Renal cortical epithelial cell (primary cell): ENCODE data around the gene LRRC52. TPM values are rescaled to one million over a fixed set of nuclear protein-coding genes. Genes with fewer than 3 reads are reported as not detected.

Experiments used
- DNase-seq: peaks from one replicate; pipeline ENCODE4 v3.0.0-alpha.2; 2011; ENCODE audit warnings: low read depth
- total RNA-seq: library from RNA; depleted of rRNA; stranded (reverse); fragments of >200 nt; gene quantifications from 2 replicates; pipeline ENCODE4 v1.2.3, GENCODE V29; 2014

Gene LRRC52
- total RNA-seq, 1 donor from 2014 or later = not detected

DNA sequence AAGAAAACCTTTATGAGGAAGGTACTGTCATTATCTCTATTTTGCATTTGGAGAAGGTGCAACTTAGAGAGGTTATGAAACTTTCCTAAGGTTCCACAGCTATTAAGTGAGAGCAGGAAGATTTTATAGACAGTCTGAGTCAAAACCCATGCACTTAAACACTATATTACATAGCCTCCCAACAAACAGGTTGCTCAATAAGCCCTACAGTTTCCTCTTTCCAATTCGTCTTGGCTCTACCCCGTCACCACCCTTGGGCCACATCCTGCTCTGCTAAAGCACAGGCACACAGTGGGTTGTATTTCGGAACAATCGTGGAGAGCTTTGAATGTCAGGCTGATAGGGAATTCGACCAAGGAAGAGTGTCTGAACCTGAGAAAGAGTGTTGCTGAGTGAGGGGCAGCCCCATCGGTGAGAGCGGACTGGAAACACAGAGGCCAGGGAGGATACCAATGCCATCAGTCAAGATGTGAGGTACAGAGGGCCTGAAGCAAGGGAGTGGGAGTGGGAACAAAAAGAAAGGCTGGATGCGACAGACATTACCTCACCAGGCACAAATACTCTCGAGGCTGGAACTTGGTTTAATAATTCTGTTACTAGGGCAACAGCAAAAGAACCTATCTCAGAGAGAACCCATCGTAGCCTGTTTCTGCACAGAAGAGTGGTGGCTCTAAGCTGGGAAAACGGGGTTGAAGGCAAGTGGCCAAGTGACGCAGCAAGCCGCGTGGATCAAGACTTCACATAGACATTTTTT lies 6.3 kb upstream of the LRRC52 start:
- DNase-seq = no peak

DNA sequence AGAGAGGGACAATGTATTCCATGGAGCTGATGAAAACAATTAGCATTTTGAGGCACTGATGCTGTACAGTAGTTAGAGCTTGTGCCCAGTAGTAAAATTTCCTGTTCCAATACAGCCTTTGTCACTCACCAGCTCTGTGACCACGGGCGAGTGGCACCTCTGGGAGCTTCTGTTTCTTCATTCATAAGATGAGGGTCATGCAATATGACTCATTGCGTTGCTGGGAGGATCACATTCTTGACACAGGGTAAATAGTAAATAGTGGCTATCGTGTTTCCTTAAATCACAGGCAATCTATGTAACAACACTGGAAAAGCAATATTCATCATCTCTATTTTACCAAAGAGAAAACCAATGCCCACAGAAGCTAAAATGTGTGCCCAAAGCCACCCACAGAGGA lies 4.5 kb upstream of the LRRC52 start:
- DNase-seq = peak; percentile 9

DNA sequence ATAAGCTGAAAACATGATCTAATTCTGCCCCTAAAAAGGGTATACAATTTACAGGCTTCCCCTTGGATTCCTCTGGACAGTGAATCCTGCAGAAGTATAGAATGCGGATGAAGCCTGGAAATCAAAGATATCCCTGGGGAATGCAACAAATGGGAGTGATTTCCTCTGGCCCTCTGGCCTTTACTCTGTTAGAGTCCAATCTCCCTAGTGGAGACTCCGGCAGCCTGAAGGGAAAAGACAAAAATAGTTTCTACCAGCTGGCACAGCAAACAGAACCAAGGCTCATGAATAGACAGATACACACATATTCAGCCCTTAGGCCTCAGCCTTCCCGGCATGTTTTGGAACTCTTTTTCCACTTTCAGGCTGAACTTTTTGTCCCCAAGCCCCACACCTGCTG lies 3.9 kb upstream of the LRRC52 start:
- no peak for DNase-seq

DNA sequence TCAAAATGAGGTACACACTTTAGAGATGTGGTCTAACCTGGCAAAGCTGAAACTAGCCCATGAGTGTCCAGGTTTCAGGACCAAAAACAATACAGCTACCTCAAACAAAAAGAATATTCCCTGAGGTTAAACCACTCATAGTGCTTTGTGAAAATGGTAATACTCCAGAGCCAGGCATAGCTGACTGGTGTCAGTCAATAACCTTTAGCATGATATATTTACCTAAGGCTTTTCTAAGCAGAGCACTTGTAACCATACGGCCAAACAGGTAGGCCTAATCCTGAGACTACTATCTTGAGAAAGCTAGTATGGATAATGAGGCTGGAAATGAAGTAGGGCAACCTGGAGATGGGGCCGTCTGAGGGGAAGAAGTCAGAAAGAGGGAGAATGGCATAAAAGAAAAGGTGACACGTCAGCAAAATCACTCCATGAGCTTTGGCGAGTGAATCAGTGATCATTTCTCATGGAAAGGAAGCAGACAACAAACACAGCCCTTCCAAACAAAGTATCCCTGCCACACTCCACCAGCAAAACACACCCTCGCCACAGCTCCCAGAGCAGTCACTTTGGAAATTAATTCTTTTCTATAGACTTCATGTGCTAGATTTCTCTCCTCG lies 1.7 kb upstream of the LRRC52 start:
- DNase-seq = no peak

DNA sequence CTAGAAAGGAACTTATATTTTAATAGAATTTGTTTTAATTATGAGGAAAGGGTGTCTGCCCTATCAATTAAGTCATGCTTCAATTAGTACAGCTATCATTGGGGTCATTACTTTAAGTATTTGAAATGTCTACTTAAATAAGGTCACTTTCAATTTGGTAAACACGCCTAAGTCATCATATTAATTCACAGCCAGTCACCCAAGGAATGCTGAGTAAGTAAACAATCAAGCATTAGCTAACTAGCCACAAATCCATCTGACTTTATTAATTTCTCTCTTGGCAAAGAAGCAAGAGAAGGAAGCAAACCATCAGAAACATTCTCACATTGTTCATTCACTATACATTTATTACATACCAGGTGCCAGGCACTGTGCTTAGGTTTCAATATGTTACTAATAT lies 1.2 kb upstream of the LRRC52 start:
- peak; percentile 63 for DNase-seq

DNA sequence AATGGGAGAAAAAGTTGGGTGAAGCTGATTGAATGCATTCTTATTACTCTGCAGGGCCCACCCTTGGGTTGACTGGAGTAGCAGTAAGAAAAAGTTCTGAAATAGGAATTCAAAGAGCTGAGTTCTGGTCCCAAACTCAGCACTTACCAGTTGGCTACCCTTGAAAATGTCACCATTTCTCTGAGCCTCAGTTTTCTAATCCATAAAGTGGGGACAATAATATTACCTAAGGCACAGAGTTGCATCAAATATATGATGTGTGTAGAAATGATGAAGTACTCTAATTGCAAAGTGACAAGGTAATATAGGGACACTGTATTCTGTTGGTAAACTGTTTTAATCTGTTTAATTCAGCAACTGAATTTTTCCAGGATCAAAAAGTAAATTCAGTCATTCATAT lies 1.2 kb downstream of the LRRC52 start:
- no peak for DNase-seq

DNA sequence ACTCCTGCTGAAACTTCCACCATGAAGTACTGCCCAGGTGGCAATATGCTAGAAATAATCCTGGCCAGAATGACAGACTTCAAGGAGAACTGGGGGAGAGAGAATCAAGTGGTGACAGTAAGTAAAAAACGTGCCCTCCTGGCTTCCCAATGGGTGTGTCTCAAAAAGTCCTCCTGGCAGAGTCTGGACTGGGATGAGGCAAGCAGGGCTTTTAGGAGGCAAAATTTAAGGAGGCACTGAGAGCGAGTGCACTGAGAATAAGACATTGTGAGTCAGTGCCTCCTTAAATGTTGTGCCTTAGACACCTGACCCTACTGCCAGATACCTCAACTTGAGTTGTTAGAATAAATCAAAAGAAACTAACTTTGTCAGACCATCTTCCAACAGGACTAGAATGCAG lies 2.2 kb downstream of the LRRC52 start:
- no peak for DNase-seq

DNA sequence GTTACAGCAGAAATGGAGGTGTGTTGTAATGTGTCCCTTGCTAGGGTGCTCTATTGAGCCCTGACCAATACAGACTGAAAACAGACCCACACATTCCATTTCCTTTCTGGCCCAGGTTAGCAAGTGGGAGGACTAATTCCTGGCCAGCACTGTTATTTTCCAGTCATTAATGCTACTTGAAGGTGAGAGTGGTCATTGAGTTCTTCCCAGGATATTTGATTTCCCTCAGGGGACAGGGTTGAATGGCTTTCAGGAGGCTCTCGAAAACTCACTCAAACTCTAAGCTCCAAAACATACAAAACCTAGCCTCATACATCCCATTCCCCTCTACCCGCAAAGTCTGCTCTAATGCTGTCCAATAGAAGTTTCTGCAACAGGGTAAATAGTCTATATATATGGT lies 6.2 kb downstream of the LRRC52 start:
- DNase-seq = no peak

DNA sequence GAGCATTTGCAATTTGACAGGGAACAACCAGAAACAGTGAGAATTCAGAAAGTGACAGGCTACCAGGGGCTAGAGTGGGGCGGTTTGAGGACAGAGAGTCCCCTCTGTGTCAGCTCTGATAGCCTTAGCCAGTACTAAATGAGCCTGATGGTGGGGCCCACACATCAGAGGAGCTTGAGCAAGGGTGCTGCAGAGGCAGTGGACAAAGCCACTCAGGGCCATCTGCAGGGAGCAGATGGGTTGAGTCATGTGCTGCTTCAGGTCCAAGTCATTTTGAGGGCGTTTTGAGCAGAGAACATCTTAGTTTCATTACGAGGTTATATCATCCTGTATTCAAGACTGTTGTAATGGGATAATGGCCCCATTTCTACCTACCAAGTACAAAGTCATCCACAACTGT lies 7.7 kb downstream of the LRRC52 start:
- DNase-seq = no peak

DNA sequence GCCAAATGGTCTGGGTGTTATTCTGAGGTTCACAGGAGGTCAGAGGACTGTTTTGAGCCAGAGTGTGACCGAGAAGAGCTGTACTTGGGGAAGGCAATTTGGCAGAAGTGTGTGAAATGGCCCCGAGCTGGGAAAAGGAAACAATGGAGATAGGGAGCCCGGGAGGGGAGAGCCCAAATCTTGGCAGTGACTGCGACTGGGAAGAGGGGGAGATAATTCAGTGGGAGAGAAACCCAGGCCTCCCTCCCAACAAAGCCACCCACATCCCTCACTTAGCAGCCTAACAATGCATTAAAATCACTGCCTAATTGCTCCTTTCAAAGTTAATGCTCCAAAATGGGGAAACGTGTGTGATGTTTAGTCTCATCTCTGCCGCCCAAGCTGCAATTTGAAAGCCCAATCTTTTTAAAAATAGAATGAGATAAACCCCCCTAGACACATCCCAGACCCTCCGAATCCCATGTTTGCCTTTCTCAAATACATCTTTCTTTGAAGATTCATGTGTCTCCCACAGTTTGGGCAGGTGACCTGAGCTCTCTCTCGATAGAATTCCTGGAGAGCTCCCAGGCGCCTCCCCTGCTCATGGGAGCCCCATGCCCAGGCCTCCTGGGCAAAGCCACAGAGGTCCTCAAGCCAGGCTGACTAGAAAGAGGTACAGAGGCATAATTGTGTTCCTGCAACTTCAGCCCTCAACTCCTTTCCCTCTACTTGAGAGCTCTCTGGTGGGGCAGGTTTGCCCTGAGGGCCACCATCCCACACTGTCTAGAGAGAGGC lies 17.3 kb downstream of the LRRC52 start:
- DNase-seq = no peak

DNA sequence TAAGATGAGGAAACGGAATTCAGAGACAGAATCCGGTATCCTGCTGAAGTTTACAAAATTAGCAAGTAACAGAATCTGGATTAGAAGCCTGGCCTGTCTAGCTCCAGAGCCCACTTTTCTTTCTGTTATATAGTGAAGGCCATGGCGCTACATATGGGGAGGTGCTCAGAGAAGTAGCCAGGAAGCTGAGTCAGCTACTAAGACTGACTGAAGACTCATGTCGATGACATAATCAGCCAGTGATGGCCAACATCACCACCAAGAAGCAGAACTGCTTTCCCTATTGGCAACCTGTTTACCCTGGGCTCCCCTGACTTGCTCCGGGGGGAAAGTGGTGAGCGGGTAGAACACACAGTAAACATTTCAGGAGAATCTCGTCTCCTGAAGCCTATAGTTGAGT lies 18.8 kb downstream of the LRRC52 start:
- DNase-seq = no peak

DNA sequence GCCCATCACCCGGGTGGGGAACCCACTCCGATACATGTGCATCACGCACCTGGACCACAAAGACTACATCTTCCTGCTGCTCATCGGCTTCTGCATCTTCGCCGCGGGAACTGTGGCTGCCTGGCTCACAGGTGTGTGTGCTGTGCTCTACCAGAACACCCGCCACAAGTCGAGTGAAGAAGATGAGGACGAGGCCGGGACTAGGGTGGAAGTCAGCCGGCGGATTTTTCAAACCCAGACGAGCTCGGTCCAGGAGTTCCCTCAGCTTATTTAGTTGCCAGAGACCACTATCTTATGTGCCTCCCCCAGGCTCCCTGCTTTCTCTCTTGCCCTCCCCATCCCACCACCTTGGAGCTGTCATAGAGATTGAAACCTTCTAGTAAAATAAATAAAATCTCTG lies 19.8 kb downstream of the LRRC52 start:
- no peak for DNase-seq

DNA sequence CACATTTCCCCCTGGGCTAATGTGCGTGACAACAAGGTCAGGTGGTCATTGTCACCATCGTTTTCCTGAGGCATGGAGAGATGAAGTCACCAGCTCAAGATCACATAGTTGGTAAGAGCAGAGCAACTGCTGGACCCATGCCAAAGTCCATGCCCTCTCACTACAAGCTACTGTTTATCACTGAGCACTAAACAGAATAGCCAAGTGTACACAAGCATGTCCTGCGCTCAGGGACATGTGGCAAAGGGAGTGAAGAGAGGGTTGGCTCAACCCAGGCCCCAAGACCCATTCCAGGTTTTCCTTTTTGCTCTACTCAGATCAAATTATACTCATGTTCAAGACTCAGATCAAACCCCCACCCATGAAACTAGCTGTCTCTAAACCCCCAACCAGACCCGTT lies 20.8 kb downstream of the LRRC52 start:
- DNase-seq = no peak

DNA sequence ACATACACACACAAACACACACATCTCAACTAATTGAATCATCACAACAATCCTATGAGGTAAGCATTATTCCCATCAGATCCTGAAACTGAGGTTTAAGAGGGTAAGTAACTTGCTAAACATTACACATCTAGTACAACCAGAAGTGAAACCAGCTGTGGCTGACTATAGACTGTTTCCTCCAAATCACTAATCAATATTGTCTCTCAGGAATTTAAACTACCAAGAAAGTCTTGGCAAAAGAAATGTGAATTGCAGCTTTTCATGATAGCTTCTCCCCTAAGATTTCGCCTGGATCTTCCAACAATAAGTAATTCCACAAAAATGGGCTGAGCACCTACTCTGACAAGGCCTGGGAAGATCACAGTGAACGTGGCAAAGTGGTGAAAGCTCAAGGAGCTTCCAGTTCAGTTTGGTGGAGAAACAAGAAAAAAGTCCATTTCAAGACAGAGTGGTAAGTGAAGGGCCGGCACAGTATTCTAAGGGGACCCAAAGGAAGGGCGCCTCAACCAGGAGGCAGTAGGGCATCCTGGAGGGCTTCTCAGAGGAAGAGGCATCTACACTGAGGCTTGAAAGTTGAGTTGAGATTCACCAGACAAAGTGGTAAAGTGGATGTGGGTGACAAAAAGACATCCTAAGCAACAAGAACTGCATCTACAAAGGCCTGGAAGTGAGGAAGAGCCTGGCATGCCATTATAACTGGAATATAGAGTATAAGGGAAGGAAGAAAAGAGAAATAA lies 22.1 kb downstream of the LRRC52 start:
- DNase-seq = no peak

DNA sequence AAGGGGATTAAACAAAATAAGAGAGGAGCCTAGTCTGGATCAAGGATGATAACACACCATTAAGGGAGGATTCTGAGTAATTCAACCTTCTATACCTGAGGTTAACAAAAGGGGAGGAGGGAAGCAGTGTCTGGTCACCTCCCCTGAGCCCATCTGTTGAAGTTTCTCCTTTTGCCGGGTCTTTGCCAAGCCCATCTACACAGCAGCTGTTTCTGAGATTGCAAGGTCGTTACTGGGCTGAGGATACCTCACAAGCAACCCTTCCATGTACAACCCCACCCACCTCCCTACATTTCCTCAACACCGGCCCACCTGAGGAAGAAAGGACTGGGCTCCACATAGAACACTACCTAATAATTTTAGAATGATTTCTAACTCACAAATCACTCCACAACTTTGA lies 26.3 kb downstream of the LRRC52 start:
- no peak for DNase-seq

DNA sequence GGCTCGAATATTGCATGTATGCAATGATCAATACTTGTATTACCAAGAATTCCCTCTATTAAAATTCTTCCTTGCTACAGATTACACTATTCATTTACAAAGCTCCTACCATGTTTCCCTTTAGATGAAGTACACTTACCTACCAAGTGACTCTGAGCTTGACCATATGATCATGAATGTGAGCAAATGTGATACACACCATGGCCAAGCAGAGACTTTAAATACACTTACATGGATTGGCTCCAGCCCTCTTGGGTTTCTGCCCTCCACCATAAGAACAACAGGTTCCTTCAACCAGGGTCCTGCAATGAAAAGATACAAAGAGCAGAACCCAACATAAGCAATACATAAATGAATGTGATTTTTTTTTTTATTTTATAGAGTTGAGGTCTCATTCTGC lies 30.0 kb downstream of the LRRC52 start:
- DNase-seq = no peak

DNA sequence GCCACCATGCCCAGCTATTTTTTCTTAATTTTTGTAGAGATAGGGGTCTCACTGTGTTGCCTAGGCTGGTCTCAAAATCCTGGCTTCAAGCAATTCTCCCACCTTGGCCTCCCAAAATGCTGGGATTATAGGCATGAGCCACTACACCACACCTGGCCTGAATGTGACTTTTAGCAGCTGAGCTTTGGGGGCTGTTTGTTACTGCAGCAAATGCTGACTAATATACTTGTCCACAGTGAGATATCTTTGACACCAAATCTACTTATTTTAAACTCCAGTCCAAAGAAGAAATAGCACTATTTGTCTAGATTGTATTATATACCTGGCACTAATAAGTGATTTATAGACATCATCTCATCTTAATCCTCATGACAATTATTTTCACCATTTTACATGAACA lies 30.5 kb downstream of the LRRC52 start:
- DNase-seq = no peak

DNA sequence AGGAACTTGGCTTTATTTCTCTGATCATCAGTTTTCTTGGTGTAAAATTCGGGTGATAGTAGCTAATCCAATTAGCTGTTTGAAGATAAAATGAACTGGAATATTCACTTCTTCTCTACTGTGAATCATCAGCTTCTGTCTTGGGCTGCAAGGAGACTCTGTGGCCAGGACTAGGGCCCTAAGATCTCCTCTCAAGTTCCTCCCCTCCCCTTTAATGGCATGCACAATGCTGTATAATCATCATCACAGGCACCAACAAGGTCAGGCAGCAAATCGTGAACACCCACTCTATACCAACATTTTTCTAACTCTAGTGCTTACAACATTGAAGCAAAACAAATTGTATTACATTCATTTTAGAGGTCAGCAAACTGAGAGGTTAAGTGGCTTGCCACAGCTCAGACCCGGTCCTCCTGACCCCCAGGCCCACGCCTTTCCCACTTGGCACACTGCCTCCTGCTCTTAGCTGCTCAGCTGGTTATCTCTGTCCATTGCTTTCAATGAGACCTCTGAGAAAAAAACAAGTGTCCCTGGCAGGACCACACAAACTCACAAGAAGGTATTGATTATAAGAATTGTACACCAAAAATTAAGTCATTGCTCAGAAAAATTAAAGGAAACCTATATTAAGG lies 31.8 kb downstream of the LRRC52 start:
- no peak for DNase-seq

DNA sequence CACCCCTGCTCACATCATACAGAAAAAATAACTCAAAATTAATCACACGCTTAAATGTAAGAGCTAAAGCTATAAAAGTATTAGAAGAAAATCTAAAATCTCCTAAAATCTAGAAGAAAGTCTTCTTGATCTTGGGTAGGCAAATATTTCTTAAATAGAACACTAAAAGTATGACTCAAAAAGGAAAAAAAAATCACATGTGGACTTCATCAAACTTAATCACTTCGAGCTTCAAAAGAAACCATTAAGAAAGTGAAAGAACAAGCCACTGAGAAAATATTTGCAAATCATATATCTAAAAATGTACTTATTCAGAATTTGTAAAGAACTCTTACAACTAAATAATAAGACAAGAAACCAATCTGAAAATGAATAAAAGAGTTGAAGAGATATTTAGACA lies 32.7 kb downstream of the LRRC52 start:
- DNase-seq = no peak

DNA sequence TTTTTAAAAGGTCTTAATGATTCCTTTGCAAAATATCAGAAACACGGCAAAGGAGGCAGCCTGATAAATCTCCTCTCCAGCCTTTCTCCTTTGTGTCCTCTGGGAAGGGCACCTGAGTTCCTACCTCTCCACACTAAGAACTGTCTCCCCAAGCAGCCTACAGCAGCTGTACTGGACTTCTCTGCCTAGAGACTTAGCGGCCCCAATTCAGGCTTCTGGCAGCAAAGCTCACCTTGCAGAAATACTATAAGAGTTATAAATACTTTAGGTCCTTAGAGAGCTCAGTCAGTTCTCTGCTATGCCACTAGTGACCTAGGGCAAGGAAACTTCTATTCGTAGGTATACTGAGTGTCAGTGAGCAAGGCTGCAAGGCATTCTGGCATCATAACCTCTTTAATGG lies 33.9 kb downstream of the LRRC52 start:
- no peak for DNase-seq

DNA sequence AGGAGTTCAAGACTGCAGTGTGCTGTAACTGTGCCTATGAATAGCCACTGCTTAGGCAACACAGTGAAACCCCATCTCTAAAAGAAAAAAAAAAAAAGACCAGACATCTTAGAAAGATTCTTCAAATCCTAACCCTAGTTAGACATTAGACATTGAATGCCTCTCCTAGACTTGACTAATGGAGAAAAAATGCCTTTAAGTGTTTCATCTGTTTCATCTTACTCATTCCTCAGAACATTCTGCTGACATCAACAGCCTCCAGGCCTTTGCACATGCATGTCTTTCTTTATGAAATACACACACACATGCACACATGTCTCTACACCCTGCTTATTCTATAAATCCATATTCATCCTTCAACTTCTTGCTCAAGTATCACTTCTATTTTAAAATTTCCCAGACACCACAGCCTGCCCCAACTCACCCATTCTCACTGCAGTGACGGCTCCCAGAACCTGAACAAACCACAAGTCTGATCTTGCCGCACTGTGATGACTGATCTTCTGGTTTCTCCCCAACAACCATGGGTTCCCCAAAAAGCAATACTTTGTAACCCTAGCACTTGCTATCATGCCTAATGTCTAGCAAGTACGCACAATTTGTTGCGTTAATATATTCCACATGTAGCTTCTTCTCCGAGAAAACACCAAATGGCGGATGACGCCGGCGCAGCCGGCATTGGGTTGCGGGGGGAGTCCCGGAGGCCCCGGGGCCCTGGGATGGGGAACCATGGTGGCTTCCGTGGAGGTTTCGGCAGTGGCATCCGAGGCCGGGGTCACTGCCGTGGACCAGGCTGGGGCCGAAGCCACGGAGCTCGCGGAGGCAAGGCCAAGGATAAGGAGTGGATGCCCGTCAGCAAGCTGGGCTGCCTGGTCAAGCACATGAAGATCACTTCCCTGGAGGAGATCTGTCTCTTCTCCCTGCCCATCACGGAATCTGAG lies 37.4 kb downstream of the LRRC52 start:
- peak; percentile 89 for DNase-seq
